ENCODE measurements around the gene TARBP1. TPM values are rescaled to one million over a fixed set of nuclear protein-coding genes. Genes with fewer than 3 reads are reported as not detected.

TARBP1 gene
- total RNA-seq, 1 donor from 2014 or later: 60.4 TPM

DNA sequence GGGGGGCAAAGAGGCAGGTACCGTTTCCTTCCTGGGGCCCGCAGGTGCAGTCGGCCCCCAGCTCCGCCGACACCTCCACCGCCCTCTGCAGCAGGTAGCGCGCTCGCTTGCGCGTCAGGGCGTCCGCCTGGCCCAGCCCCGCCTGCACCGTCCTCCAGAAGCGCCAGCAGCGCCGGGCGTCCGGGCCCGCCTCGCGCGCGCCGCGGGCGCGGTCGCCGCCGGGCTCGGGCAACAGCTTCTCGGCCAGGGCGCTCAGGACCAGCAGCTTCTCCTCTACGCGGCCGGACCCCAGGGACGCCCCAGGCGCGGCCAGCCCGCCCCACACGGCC lies 863 bp downstream of the TARBP1 start:
- peak overlapping the region; percentile 90 for H3K27ac Mint-ChIP-seq

DNA sequence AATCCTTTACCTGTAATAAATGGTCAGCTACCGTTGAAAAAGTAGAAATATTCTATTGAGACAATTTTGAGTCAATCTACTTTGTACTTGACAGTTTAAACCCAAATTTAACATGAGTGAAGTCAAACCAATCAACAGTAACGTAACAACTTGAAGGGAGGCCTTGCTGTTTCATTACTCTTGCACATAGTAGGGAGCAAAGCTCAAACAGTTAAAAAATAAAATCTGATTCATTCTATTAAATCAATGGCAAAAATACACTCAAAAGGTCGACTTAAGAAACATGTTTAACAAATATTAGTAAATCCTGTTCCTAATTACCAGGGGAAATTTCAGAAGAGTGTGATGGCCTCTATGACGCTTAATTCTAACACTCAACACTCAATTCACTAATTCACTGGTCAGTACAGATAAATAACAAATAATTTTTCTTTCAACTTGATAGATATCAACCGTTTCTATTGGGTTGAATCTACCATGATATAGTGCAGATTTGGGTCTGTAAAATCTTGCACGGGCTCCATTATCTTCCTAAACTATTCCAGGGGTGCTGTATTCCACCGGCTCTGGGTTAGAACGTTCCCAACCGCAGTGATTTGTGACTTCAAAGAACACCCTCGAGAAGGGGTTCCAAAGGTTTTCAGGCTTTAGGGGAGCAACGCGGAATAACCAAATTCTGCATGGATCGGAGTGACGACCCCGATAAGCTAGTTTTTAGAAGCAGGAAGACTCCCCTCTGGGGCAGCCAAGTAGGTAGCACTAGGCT lies 1.4 kb downstream of the TARBP1 start:
- TF ChIP-seq, protein P1, sequence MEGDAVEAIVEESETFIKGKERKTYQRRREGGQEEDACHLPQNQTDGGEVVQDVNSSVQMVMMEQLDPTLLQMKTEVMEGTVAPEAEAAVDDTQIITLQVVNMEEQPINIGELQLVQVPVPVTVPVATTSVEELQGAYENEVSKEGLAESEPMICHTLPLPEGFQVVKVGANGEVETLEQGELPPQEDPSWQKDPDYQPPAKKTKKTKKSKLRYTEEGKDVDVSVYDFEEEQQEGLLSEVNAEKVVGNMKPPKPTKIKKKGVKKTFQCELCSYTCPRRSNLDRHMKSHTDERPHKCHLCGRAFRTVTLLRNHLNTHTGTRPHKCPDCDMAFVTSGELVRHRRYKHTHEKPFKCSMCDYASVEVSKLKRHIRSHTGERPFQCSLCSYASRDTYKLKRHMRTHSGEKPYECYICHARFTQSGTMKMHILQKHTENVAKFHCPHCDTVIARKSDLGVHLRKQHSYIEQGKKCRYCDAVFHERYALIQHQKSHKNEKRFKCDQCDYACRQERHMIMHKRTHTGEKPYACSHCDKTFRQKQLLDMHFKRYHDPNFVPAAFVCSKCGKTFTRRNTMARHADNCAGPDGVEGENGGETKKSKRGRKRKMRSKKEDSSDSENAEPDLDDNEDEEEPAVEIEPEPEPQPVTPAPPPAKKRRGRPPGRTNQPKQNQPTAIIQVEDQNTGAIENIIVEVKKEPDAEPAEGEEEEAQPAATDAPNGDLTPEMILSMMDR (IDR thresholded peaks at IDR 0.05; ENCODE audit: unreplicated experiment): no peak
- Mint-ChIP-seq H3K27me3 (peaks cover 13% of the 10 kb centered on the region), H3K27ac (peak overlapping the region; percentile 90), H3K36me3 (ENCODE audit: insufficient read depth) (no peaks in the 10 kb centered on the region), H3K9me3 (ENCODE audit: low read depth) (no peaks in the 10 kb centered on the region), H3K4me1 (ENCODE audit: low read depth) (peaks cover 13% of the 10 kb centered on the region), H3K4me3 (ENCODE audit: low read depth) (peak overlapping the region; percentile 84)
- no peak for DNase-seq (ENCODE audit: low spot score, unreplicated experiment)

More for the DNA sequence above, 863 bp downstream of the TARBP1 start:
- TF ChIP-seq, protein P1 (IDR thresholded peaks at IDR 0.05; ENCODE audit: unreplicated experiment): no peak
- peak; percentile 52 for DNase-seq (ENCODE audit: low spot score, unreplicated experiment)
- Mint-ChIP-seq H3K27me3 (peaks cover 18% of the 10 kb centered on the region), H3K36me3 (ENCODE audit: insufficient read depth) (no peaks in the 10 kb centered on the region), H3K9me3 (ENCODE audit: low read depth) (no peaks in the 10 kb centered on the region), H3K4me1 (ENCODE audit: low read depth) (peaks cover 13% of the 10 kb centered on the region), H3K4me3 (ENCODE audit: low read depth) (peak overlapping the region; percentile 84)

DNA sequence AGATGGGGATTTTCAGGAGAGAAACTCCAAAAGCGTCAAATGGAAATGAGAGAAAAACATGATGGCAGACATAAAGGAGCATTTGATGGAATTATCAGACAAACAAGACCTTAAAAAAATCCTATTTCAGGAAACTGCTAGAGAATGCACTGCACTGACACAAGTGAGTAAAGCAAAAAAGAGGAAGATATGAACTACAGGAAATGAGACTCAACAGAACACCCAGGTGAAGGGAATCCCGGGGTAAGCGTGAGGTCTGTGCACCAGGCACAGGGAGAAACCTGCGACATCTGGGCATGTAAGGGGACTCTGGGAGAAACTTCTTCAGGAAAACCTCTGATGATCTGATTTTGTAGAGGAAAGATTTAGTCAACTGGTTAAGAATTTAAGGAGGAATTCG lies 2.8 kb downstream of the TARBP1 start:
- no peaks in the 10 kb centered on the region for H3K9me3 Mint-ChIP-seq (ENCODE audit: low read depth)
- TF ChIP-seq, protein P1 (IDR thresholded peaks at IDR 0.05; ENCODE audit: unreplicated experiment): no peak
- DNase-seq (ENCODE audit: low spot score, unreplicated experiment): no peak
- H3K4me1 Mint-ChIP-seq (ENCODE audit: low read depth): peaks cover 13% of the 10 kb centered on the region
- H3K27me3 Mint-ChIP-seq: peaks cover 3% of the 10 kb centered on the region
- no peaks in the 10 kb centered on the region for H3K36me3 Mint-ChIP-seq (ENCODE audit: insufficient read depth)
- H3K27ac Mint-ChIP-seq: no peak overlapping the region
- H3K4me3 Mint-ChIP-seq (ENCODE audit: low read depth): peak overlapping the region; percentile 41

DNA sequence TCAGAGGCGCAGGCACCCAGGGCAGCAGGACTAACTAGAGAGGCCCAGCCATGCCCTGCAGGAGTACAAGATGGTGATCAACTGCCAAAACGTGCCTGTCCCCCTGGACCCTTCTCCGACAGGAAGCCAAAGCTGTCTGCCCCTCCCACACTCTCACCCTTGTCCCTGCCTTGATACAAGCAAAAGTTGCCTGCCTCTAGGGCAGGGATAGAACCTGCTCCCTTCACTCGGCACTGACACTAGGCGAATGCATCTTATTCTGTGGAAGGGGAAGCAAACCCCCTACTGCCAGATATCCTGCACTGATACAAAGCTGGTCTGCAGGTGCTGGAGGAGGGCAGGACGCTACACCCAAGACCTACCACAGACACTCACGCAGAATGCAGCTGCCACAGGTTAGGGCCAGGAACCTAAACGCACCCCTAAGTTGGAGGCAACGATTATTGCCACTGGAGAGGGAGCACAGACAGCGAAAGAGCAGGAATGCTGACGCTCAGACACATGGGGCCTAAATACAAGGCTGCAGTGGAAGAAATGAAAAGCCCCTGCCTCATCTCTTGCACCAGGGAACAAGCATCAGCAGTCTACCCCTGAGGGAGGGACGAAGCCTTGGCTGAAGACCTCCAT lies 3.7 kb downstream of the TARBP1 start:
- no peaks in the 10 kb centered on the region for H3K27me3 Mint-ChIP-seq
- H3K9me3 Mint-ChIP-seq (ENCODE audit: low read depth): no peaks in the 10 kb centered on the region
- DNase-seq (ENCODE audit: low spot score, unreplicated experiment): no peak
- H3K4me3 Mint-ChIP-seq (ENCODE audit: low read depth): no peak overlapping the region
- H3K4me1 Mint-ChIP-seq (ENCODE audit: low read depth): peaks cover 13% of the 10 kb centered on the region
- H3K36me3 Mint-ChIP-seq (ENCODE audit: insufficient read depth): no peaks in the 10 kb centered on the region
- H3K27ac Mint-ChIP-seq: no peak overlapping the region
- TF ChIP-seq, protein P1 (IDR thresholded peaks at IDR 0.05; ENCODE audit: unreplicated experiment): no peak

DNA sequence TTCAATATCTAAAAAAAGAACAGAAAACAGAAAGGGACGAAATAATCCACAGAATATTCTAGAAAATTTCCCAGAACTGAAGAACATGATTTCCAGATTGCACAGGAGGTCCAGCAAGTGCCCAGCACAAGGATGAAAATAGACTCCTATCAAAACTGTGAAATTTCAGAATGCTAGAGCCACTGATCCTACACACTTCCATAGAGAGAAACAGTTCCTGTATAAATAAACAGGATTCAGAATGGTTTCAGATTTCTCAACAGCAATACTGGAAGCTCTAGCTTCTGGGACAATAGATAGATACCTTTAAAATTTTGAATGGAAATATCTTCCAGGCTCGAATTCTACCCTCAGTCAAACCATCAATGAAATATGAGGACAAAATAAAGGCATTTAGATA lies 4.6 kb downstream of the TARBP1 start:
- Mint-ChIP-seq H3K4me1 (ENCODE audit: low read depth) (peaks cover 14% of the 10 kb centered on the region), H3K36me3 (ENCODE audit: insufficient read depth) (peaks cover 2% of the 10 kb centered on the region), H3K4me3 (ENCODE audit: low read depth) (no peak overlapping the region), H3K27ac (no peak overlapping the region), H3K9me3 (ENCODE audit: low read depth) (no peaks in the 10 kb centered on the region), H3K27me3 (no peaks in the 10 kb centered on the region)
- no peak for DNase-seq (ENCODE audit: low spot score, unreplicated experiment)
- TF ChIP-seq, protein P1 (IDR thresholded peaks at IDR 0.05; ENCODE audit: unreplicated experiment): no peak

Measured in progenitor cell of endocrine pancreas (in vitro differentiated cells).